Lung microvascular endothelial cell (primary cell): Measurements from ENCODE around the gene ARPP19. TPM values are rescaled to one million over a fixed set of nuclear protein-coding genes. Genes with fewer than 3 reads are reported as not detected.
A peak's percentile ranks its signal among the peaks of the same experiment; 100 is the strongest.
"Not testable (repeated sequence)": the region's sequence is repeated elsewhere in the genome, so short reads cannot be mapped to it uniquely, and the experiment has no call there.

Experiments
- DNase-seq, 2 donors: peaks; one replicate each; pipeline versions ENCODE4 v3.0.0 to v3.0.0-alpha.2; 2010; ENCODE audit warnings: low read depth in 2 of 2
- total RNA-seq: library from RNA; depleted of rRNA; stranded (reverse); fragments of >200 nt; gene quantifications from 2 replicates; pipeline ENCODE4 v1.2.1, GENCODE V29; 2014

The ARPP19 gene
- total RNA-seq, result 78.0 and 97.4 TPM in 2 replicates

- DNase-seq, result peak; percentile 83 to 88
Measured at GRCh38 chr15:52568601-52569585, at the start of gene ARPP19. ARPP19 (minus strand) TSS chr15:52569030; CDS start chr15:52568892, 138 bp downstream.

- no peak for DNase-seq
Measured at GRCh38 chr15:52617026-52617425, 48.2 kb upstream of the ARPP19 start.

- no peak for DNase-seq
Measured at GRCh38 chr15:52615302-52615701, 46.5 kb upstream of the ARPP19 start.

- DNase-seq, result no peak
Measured at GRCh38 chr15:52609593-52609992, 40.8 kb upstream of the ARPP19 start.

GRCh38 chr15:52584414-52584813, 15.6 kb upstream of the ARPP19 start:
- no peak for DNase-seq

- no peak for DNase-seq
Measured at GRCh38 chr15:52579852-52580251, 11.0 kb upstream of the ARPP19 start.

- no peak for DNase-seq
Measured at GRCh38 chr15:52576692-52577091, 7.9 kb upstream of the ARPP19 start.

- not testable (repeated sequence) for DNase-seq
Measured at GRCh38 chr15:52575573-52575972, 6.7 kb upstream of the ARPP19 start.

- DNase-seq, result no peak
Measured at GRCh38 chr15:52575072-52575471, 6.2 kb upstream of the ARPP19 start.

- not testable (repeated sequence) for DNase-seq
Measured at GRCh38 chr15:52574623-52575022, 5.8 kb upstream of the ARPP19 start.

- peak; percentile 36 to 55 for DNase-seq
Measured at GRCh38 chr15:52567871-52568600, 794 bp downstream of the ARPP19 start.

- DNase-seq, result no peak
Measured at GRCh38 chr15:52566889-52567288, 1.9 kb downstream of the ARPP19 start.

- peak in 1 of 2 donors; percentile 24 for DNase-seq
Measured at GRCh38 chr15:52565417-52566358, 3.1 kb downstream of the ARPP19 start.

- peak in 1 of 2 donors; percentile 47 for DNase-seq
Measured at GRCh38 chr15:52563501-52564060, 5.2 kb downstream of the ARPP19 start.

- no peak for DNase-seq
Measured at GRCh38 chr15:52559575-52559974, 9.3 kb downstream of the ARPP19 start.

- DNase-seq, result no peak
Measured at GRCh38 chr15:52559022-52559421, 9.8 kb downstream of the ARPP19 start.

- peak in 1 of 2 donors; percentile 39 for DNase-seq
Measured at GRCh38 chr15:52558196-52558595, 10.6 kb downstream of the ARPP19 start.

GRCh38 chr15:52557274-52557641, 11.6 kb downstream of the ARPP19 start:
- DNase-seq, result no peak

- DNase-seq, result no peak
Measured at GRCh38 chr15:52556524-52557273, 12.1 kb downstream of the ARPP19 start.

GRCh38 chr15:52552303-52552702, 16.5 kb downstream of the ARPP19 start:
- DNase-seq, result no peak
